NCI-H2196 (cell line): ENCODE measurements around the gene ARPP19.
"Not testable (repeated sequence)": the region's sequence is repeated elsewhere in the genome, so short reads cannot be mapped to it uniquely, and the experiment has no call there.

Experiments
- DNase-seq: peaks from one replicate; lab custom pipeline; 2025; ENCODE audit not compliant: unreplicated experiment; lab: John Stamatoyannopoulos, UW

The ARPP19 gene, protein sequence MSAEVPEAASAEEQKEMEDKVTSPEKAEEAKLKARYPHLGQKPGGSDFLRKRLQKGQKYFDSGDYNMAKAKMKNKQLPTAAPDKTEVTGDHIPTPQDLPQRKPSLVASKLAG

DNA sequence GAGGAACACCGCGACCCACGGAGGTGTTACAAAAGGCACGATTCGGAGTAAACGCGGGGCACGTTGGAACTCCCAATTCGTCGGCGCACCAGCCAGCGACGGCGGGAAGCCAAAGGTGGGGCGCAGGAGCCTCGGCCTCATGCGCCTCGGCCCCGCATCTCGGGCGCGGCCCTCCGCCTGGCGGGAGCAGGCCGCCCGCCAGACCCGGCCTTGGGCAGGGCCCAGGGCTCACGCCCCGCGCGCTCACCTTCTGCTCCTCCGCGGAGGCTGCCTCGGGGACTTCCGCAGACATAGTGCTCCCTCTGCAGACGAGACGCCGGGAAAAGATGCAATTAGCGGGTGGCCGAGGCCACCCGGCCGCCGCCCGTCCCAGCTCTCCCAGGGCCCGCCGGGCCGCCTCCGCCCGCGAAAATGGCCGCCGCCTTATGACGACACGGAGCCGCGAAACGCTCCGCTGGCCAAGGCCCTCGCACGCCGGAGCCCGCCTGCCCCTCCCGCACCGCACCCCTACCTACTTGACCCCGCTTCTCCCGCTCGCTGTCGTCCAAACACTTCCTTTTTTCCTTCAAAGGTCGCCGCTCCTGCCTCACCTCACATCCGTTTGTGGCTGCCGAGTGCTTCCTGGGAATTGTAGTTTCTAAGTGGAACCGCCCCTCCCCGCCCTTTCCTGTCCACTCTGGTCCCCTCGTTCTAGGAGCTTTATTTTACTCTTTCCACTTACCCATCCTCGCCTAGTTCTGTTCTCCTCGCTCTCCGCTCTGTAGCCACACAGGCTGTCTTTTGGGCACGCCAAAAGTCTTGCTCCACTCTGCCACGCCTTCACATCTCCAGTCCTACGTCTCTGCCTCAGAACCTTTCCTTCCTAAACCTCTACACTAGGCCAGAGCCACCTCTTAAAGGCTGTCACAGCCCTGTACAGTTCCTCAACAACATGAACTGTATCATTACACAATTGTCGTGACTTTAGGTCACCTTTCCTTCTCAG lies at the start of gene ARPP19:
TSS of gene ARPP19 (minus strand) at position 430 of the 985 bp plus-strand sequence. CDS start at position 292, 138 bp downstream.
- DNase-seq: peak; percentile 82

GRCh38 chr15:52617026-52617425 lies 48.2 kb upstream of the ARPP19 start:
- no peak for DNase-seq

GRCh38 chr15:52615302-52615701 lies 46.5 kb upstream of the ARPP19 start:
- no peak for DNase-seq

GRCh38 chr15:52609593-52609992 lies 40.8 kb upstream of the ARPP19 start:
- DNase-seq: no peak

DNA sequence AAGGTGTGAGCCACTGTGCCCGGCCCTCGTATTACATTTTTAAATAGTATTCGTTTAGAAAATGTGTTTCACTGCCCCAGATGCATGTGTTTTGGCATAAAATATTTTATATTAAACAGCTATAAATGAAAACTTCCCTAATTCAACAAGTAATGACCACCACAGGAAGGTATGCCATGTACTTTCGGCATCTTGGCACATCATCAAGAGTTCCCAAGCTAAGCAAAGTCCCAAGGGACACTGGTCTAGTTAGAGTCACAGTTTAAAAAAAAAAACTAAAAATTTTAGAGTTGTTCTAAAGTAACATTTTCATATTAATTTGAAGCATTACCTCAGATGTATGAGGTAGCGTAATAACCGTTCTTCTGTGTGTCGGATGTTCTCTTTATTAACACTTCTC lies 15.6 kb upstream of the ARPP19 start:
- no peak for DNase-seq

DNA sequence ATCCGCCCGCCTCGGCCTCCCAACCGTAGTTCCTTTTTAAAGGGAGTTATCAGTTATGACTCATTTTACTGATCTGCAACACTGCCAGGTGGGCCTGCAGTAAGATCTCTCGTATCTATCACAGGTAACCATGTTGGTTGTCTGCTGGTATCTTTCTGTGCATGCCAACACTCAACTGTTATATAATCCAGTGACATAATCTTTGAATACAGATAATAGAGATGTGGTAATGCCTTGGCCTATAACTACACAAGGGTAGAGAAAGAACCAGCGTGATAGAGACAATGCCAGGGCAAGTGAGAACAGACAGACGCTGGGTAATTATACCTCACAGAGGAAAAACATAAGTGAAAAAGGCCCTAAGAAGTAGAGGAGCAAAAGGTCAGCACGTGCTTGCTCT lies 11.0 kb upstream of the ARPP19 start:
- DNase-seq: no peak

GRCh38 chr15:52576692-52577091 lies 7.9 kb upstream of the ARPP19 start:
- DNase-seq: no peak

- DNase-seq: not testable (repeated sequence)
Measured at GRCh38 chr15:52575573-52575972, 6.7 kb upstream of the ARPP19 start.

- no peak for DNase-seq
Measured at GRCh38 chr15:52575072-52575471, 6.2 kb upstream of the ARPP19 start.

DNA sequence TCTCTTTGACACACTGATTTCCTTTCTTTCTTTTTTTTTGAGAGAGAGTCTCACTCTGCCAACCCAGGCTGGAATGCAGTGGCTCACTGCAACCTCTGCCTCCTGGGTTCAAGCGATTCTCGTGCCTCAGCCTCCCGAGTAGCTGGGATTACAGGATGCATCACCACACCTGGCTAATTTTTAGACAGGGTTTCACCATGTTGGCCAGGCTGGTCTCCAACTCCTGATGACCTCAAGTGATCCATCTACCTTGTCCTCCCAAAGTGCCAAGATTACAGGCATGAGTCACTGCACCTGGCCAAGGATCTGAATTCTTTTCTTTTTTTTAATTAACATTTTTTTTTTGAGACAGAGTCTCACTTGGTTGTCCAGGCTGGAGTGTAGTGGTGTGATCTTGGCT lies 5.8 kb upstream of the ARPP19 start:
- not testable (repeated sequence) for DNase-seq

- DNase-seq: no peak
Measured at GRCh38 chr15:52567871-52568600, 794 bp downstream of the ARPP19 start.

GRCh38 chr15:52566889-52567288 lies 1.9 kb downstream of the ARPP19 start:
- DNase-seq: no peak

DNA sequence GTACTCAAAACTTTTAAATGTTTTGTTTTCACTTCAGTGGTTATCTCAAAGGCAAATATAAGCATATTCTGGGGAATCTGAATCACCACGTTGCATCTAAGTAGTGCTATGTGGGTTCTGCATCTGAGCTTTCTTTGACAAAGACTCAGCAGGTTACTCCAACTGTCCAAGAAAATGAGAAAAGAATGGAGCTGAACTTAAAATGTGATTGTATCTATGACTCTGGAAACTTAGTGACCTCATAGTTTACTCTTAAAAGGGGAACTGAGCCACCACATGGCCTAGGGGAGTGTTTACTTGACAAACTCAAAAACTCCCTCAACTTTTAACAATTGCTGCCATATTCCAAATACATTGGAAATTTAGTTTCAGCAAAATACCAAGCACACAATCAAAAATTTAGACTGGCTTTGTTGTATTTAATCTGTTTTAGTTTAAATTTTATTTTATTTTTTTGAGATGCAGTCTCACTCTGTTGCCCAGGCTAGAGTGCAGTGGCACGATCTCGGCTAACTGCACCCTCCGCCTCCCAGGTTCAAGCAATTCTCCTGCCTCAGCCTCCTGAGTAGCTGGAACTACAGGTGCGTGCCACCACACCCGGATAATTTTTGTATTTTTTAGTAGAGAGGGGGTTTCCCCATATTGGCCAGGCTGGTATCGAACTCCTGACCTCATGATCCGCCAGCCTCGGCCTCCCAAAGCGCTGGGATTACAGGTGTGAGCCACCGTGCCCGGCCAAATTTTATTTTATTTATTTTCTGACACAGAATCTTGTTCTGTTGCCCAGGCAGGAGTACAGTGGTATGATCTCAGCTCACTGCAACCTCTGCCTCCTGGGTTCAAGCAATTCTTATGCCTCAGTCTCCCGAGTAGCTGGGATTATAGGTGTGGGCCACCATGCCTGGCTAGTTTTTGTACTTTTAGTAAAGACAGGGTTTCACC lies 3.1 kb downstream of the ARPP19 start:
- DNase-seq: not testable (repeated sequence)

DNA sequence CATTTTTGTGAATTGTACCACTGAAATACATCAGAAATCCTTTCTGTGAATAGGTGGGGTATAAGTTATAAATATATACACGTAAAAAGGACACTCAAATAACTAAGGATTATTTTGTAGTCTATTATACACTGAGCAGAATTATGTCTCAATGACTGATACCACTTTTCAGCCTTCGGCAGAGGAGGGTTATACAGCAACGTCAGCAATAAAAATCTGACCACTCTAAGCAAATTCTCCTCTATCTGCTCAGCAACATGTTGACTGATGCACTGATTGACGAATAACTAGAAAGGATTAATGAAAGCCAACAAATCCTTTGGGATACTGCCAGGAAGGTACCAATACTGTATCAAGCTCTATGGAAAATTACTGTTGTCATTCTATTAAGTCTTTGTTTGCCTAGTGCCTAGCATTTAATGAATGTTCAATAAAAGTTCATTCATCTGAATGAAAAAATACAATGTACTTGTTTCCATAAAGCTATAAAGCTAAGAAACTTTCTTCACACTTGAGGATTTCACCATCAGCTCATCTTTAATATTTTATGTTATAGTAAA lies 5.2 kb downstream of the ARPP19 start:
- DNase-seq: no peak

- DNase-seq: no peak
Measured at GRCh38 chr15:52559575-52559974, 9.3 kb downstream of the ARPP19 start.

GRCh38 chr15:52559022-52559421 lies 9.8 kb downstream of the ARPP19 start:
- no peak for DNase-seq

DNA sequence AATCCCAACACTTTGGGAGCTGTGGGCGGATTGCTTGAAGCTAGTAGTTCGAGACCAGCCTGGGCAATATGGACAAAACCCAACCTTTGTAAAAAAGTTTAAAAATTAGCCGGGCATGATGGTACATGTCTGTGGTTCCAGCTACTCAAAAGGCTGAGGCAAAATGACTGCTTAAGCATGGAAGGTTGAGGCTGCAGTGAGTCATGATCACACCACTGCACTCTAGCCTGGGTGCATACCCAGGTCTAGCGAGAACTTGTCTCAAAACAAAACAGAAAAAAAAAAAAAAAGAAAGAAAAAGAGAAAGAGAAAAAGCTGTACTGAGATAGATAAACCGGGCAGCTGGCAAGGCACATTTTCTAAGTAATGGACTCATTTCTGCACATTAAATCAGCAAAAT lies 10.6 kb downstream of the ARPP19 start:
- DNase-seq: no peak

- no peak for DNase-seq
Measured at GRCh38 chr15:52557274-52557641, 11.6 kb downstream of the ARPP19 start.

GRCh38 chr15:52556524-52557273 lies 12.1 kb downstream of the ARPP19 start:
- no peak for DNase-seq

- DNase-seq: no peak
Measured at GRCh38 chr15:52552303-52552702, 16.5 kb downstream of the ARPP19 start.
